SIG-M5 treated with dmso at 0.1 percent for 504 hours (cell line): ENCODE results near the gene KCNJ14.

Experiments
- DNase-seq: peaks from one replicate; lab custom pipeline; 2025; ENCODE audit not compliant: unreplicated experiment; lab: John Stamatoyannopoulos, UW

KCNJ14 gene

GRCh38 chr19:48445256-48445605 is 10.1 kb upstream of the KCNJ14 start:
- DNase-seq: peak; percentile 78

GRCh38 chr19:48445606-48446481 is 9.5 kb upstream of the KCNJ14 start, which contains the start of gene GRWD1:
Gene GRWD1 (plus strand): TSS chr19:48445983. CDS start chr19:48446006, 23 bp downstream.
- DNase-seq: peak; percentile 96

GRCh38 chr19:48446579-48446978 is 8.8 kb upstream of the KCNJ14 start:
- no peak for DNase-seq

- no peak for DNase-seq
Observed at GRCh38 chr19:48448563-48448962, 6.8 kb upstream of the KCNJ14 start.

- no peak for DNase-seq
Observed at GRCh38 chr19:48450441-48450840, 4.9 kb upstream of the KCNJ14 start.

GRCh38 chr19:48450863-48451262 is 4.5 kb upstream of the KCNJ14 start:
- no peak for DNase-seq

- DNase-seq: no peak
Observed at GRCh38 chr19:48451624-48452023, 3.8 kb upstream of the KCNJ14 start.

GRCh38 chr19:48452289-48453190 is 2.8 kb upstream of the KCNJ14 start:
- no peak for DNase-seq

- DNase-seq: no peak
Observed at GRCh38 chr19:48454150-48454730, 1.1 kb upstream of the KCNJ14 start.

- DNase-seq: no peak
Observed at GRCh38 chr19:48455908-48456562, 661 bp downstream of the KCNJ14 start.

- no peak for DNase-seq
Observed at GRCh38 chr19:48456864-48457263, 1.5 kb downstream of the KCNJ14 start.

GRCh38 chr19:48458016-48458415 is 2.6 kb downstream of the KCNJ14 start:
- DNase-seq: no peak

- DNase-seq: no peak
Observed at GRCh38 chr19:48461651-48461981, 6.2 kb downstream of the KCNJ14 start.

GRCh38 chr19:48461982-48462655 is 6.7 kb downstream of the KCNJ14 start:
- no peak for DNase-seq

GRCh38 chr19:48465215-48465614 is 9.8 kb downstream of the KCNJ14 start:
- no peak for DNase-seq

GRCh38 chr19:48466561-48467325 is 11.4 kb downstream of the KCNJ14 start:
- DNase-seq: no peak

- peak; percentile 99 for DNase-seq
Observed at GRCh38 chr19:48468772-48469288, 13.5 kb downstream of the KCNJ14 start.

GRCh38 chr19:48469289-48469881 is 14.0 kb downstream of the KCNJ14 start, which contains the start of gene CYTH2:
Gene CYTH2 (plus strand): TSS chr19:48469369. CDS start chr19:48469508, 139 bp downstream.
- peak; percentile 40 for DNase-seq
